ENCODE data around the gene PDE11A.

The PDE11A gene

GRCh38 chr2:177660742-177661141 is 411.8 kb downstream of the PDE11A start:
- no peak for DNase-seq

GRCh38 chr2:177658309-177658708 is 414.3 kb downstream of the PDE11A start:
- DNase-seq = no peak

- DNase-seq = no peak
These were observed 420.7 kb downstream of the PDE11A start for GRCh38 chr2:177651833-177652232.

- DNase-seq = no peak
These were observed 422.7 kb downstream of the PDE11A start for GRCh38 chr2:177649568-177650518.

GRCh38 chr2:177646791-177647190 is 425.8 kb downstream of the PDE11A start:
- no peak for DNase-seq

GRCh38 chr2:177646241-177646640 is 426.3 kb downstream of the PDE11A start:
- DNase-seq = no peak

- DNase-seq = no peak
These were observed 431.2 kb downstream of the PDE11A start for GRCh38 chr2:177641331-177641730.

GRCh38 chr2:177640423-177640822 is 432.2 kb downstream of the PDE11A start:
- DNase-seq = no peak

GRCh38 chr2:177639262-177639914 is 433.2 kb downstream of the PDE11A start:
- DNase-seq = no peak

GRCh38 chr2:177638507-177638906 is 434.1 kb downstream of the PDE11A start:
- DNase-seq = no peak

- no peak for DNase-seq
These were observed 435.9 kb downstream of the PDE11A start for GRCh38 chr2:177636672-177637071.

- DNase-seq = no peak
These were observed 436.9 kb downstream of the PDE11A start for GRCh38 chr2:177635696-177636095.

GRCh38 chr2:177633910-177634294 is 438.7 kb downstream of the PDE11A start:
- DNase-seq = no peak

GRCh38 chr2:177633111-177633510 is 439.5 kb downstream of the PDE11A start:
- DNase-seq = no peak

- DNase-seq = no peak
These were observed 440.9 kb downstream of the PDE11A start for GRCh38 chr2:177631680-177632079.

GRCh38 chr2:177629357-177630024 is 443.1 kb downstream of the PDE11A start:
- no peak for DNase-seq

GRCh38 chr2:177628831-177629230 is 443.7 kb downstream of the PDE11A start:
- no peak for DNase-seq

GRCh38 chr2:177625744-177626650 is 446.6 kb downstream of the PDE11A start:
- DNase-seq = no peak

- DNase-seq = no peak
These were observed 450.1 kb downstream of the PDE11A start for GRCh38 chr2:177622521-177622920.

- no peak for DNase-seq
These were observed 452.6 kb downstream of the PDE11A start for GRCh38 chr2:177619986-177620385.

GRCh38 chr2:177619461-177619860 is 453.1 kb downstream of the PDE11A start:
- DNase-seq = no peak
